ENCODE results near the gene CRADD. TPM values are rescaled to one million over a fixed set of nuclear protein-coding genes. Genes with fewer than 3 reads are reported as not detected.

The CRADD gene
- total RNA-seq, 5 donors from 2014 or later (not counting 1 experiment from before 2014, with no cell fraction given), result 11.2 to 19.3 (median 12.3) TPM

- peaks cover 0 to 12% (median 9%) of the 10 kb centered on the region in 3 donors for H3K9me3 Mint-ChIP-seq
- Histone ChIP-seq H3K36me3 (ENCODE audit: control insufficient read depth in 2 of 2, extremely low read depth in 1 of 2, insufficient read depth in 1 of 2, low read length in 1 of 2) (no peaks in the 10 kb centered on the region), H3K4me3 (ENCODE audit: control insufficient read depth in 1 of 2, extremely low read depth in 1 of 2, low read length in 1 of 2) (no peak overlapping the region), H3K9me3 (no peaks in the 10 kb centered on the region), H3K27me3 (replicated peaks in 1 of 2; ENCODE audit: control insufficient read depth in 2 of 2, extremely low read depth in 1 of 2, insufficient read depth in 2 of 2, low read length in 1 of 2) (no peaks in the 10 kb centered on the region), H3K4me1 (ENCODE audit: control insufficient read depth in 1 of 2, extremely low read depth in 1 of 2, insufficient read depth in 2 of 2, low read length in 2 of 2) (peaks cover 0 to 13% of the 10 kb centered on the region in 2 experiments), H3K27ac (ENCODE audit: low read length) (no peak overlapping the region)
- H3K27me3 Mint-ChIP-seq, result no peaks in the 10 kb centered on the region
- POLR2A ChIA-PET, result interaction anchor here in 1 of 2 donors (1.4 kb wide), 1 partner anchor 10 kb away, joined by 3 read pairs; no protein-coding TSS in a partner anchor
- ATAC-seq (replicated peaks in 1 of 4) (no peak), DNase-seq (no peak)
- no CpG with 5 or more reads among the region's 1 CpG for WGBS (ENCODE audit: insufficient coverage)
- H3K36me3 Mint-ChIP-seq, result peaks cover 12% of the 10 kb centered on the region
- CTCF ChIA-PET, result interaction anchor here (0.7 to 1.8 kb wide), 3 partner anchors 114 to 344 kb away, joined by 3 to 7 read pairs (median 5); no protein-coding TSS in a partner anchor
- H3K4me1 Mint-ChIP-seq, result peaks cover 19 to 47% (median 44%) of the 10 kb centered on the region in 3 donors
- H3K4me3 Mint-ChIP-seq, result no peak overlapping the region
- no peak overlapping the region for H3K27ac Mint-ChIP-seq
Measured at GRCh38 chr12:93757792-93758694, 80.9 kb downstream of the CRADD start.

DNA sequence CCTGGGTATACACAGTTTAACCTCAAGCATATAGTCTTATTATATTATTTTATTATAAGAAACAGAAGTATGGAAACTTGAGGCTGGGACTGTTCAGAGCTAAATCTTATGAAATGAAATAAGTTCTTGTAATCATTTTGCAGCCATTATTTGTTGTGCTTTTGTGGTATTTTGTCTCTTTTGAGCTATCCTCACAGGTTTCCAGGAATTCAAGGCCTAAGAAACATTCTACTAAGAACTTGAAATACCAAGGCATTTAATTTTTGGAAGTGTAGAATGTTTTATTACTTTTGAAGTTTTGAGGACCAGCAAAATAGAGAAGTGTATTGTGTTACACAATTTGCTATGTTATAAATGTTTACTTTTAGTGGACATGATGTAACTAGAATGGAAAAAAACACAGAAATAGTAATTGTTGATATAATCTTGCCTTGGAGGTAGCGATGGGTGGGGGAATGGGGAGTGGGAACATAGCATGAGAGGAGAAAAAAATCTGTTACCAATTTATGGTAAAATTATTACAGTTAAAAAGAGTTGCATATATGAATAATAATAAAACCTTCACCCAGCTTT lies 81.7 kb downstream of the CRADD start:
- no peaks in the 10 kb centered on the region for H3K27me3 ChIP-seq (replicated peaks in 1 of 2; ENCODE audit: control insufficient read depth in 2 of 2, extremely low read depth in 1 of 2, insufficient read depth in 2 of 2, low read length in 1 of 2)
- peak overlapping the region in 1 of 2 donors; percentile 69 for H3K27ac Mint-ChIP-seq
- DNase-seq (no peak), ATAC-seq (replicated peaks in 1 of 4) (no peak)
- H3K4me1 ChIP-seq (ENCODE audit: control insufficient read depth in 1 of 2, extremely low read depth in 1 of 2, insufficient read depth in 2 of 2, low read length in 2 of 2), result peaks cover 0 to 13% of the 10 kb centered on the region in 2 experiments
- no peaks in the 10 kb centered on the region for H3K27me3 Mint-ChIP-seq
- H3K4me1 Mint-ChIP-seq, result peaks cover 19 to 55% (median 53%) of the 10 kb centered on the region in 3 donors
- no CpG with 5 or more reads among the region's 1 CpG for WGBS (ENCODE audit: insufficient coverage)
- H3K36me3 ChIP-seq (ENCODE audit: control insufficient read depth in 2 of 2, extremely low read depth in 1 of 2, insufficient read depth in 1 of 2, low read length in 1 of 2), result no peaks in the 10 kb centered on the region
- peaks cover 8% of the 10 kb centered on the region for H3K36me3 Mint-ChIP-seq
- no peaks in the 10 kb centered on the region for H3K9me3 ChIP-seq
- no peak overlapping the region for H3K27ac ChIP-seq (ENCODE audit: low read length)
- no peak overlapping the region for H3K4me3 ChIP-seq (ENCODE audit: control insufficient read depth in 1 of 2, extremely low read depth in 1 of 2, low read length in 1 of 2)
- H3K4me3 Mint-ChIP-seq, result no peak overlapping the region
- ChIA-PET CTCF (interaction anchor here (0.7 to 1.8 kb wide), 3 partner anchors 115 to 343 kb away, joined by 3 to 7 read pairs (median 5); no protein-coding TSS in a partner anchor), POLR2A (interaction anchor here in 1 of 2 donors (1.4 kb wide), 1 partner anchor 11 kb away, joined by 3 read pairs; no protein-coding TSS in a partner anchor)
- peaks cover 0 to 8% (median 6%) of the 10 kb centered on the region in 3 donors for H3K9me3 Mint-ChIP-seq

- DNase-seq (no peak), ATAC-seq (replicated peaks in 1 of 4) (no peak)
- Mint-ChIP-seq H3K27ac (peak overlapping the region in 1 of 2 donors; percentile 69), H3K27me3 (no peaks in the 10 kb centered on the region), H3K9me3 (peaks cover 0 to 4% (median 2%) of the 10 kb centered on the region in 3 donors), H3K4me3 (no peak overlapping the region), H3K36me3 (peaks cover 3% of the 10 kb centered on the region), H3K4me1 (peaks cover 19 to 57% (median 55%) of the 10 kb centered on the region in 3 donors)
- no peak overlapping the region for H3K27ac ChIP-seq (ENCODE audit: low read length)
- no peaks in the 10 kb centered on the region for H3K27me3 ChIP-seq (replicated peaks in 1 of 2; ENCODE audit: control insufficient read depth in 2 of 2, extremely low read depth in 1 of 2, insufficient read depth in 2 of 2, low read length in 1 of 2)
- H3K36me3 ChIP-seq (ENCODE audit: control insufficient read depth in 2 of 2, extremely low read depth in 1 of 2, insufficient read depth in 1 of 2, low read length in 1 of 2), result no peaks in the 10 kb centered on the region
- WGBS (ENCODE audit: insufficient coverage), result 100% methylated on average over 1 of the region's 2 CpGs
- H3K9me3 ChIP-seq, result no peaks in the 10 kb centered on the region
- peaks cover 0 to 13% of the 10 kb centered on the region in 2 experiments for H3K4me1 ChIP-seq (ENCODE audit: control insufficient read depth in 1 of 2, extremely low read depth in 1 of 2, insufficient read depth in 2 of 2, low read length in 2 of 2)
- H3K4me3 ChIP-seq (ENCODE audit: control insufficient read depth in 1 of 2, extremely low read depth in 1 of 2, low read length in 1 of 2), result no peak overlapping the region
- ChIA-PET CTCF (interaction anchor here (0.6 to 1.8 kb wide), 4 partner anchors 214 to 343 kb away, joined by 3 to 7 read pairs (median 4); no protein-coding TSS in a partner anchor), POLR2A (interaction anchor here in 1 of 2 donors (0.6 to 1.4 kb wide), 2 partner anchors 12 to 1356 kb away, joined by 3 read pairs; no protein-coding TSS in a partner anchor)
Measured at GRCh38 chr12:93759512-93760081, 82.4 kb downstream of the CRADD start.

GRCh38 chr12:93760275-93760875 lies 83.2 kb downstream of the CRADD start:
- no peak for DNase-seq
- H3K27me3 ChIP-seq (replicated peaks in 1 of 2; ENCODE audit: control insufficient read depth in 2 of 2, extremely low read depth in 1 of 2, insufficient read depth in 2 of 2, low read length in 1 of 2), result no peaks in the 10 kb centered on the region
- no peak overlapping the region for H3K4me3 Mint-ChIP-seq
- no peak overlapping the region for H3K27ac Mint-ChIP-seq
- no peaks in the 10 kb centered on the region for H3K36me3 Mint-ChIP-seq
- no peak for ATAC-seq (replicated peaks in 1 of 4)
- H3K4me1 Mint-ChIP-seq, result peaks cover 19 to 57% (median 55%) of the 10 kb centered on the region in 3 donors
- no peaks in the 10 kb centered on the region for H3K9me3 Mint-ChIP-seq
- WGBS (ENCODE audit: insufficient coverage), result 83% methylated on average over 1 of the region's 3 CpGs
- H3K27ac ChIP-seq (ENCODE audit: low read length), result no peak overlapping the region
- H3K9me3 ChIP-seq, result no peaks in the 10 kb centered on the region
- no peak overlapping the region for H3K4me3 ChIP-seq (ENCODE audit: control insufficient read depth in 1 of 2, extremely low read depth in 1 of 2, low read length in 1 of 2)
- ChIA-PET CTCF (interaction anchor here in 1 of 2 donors (0.6 to 0.7 kb wide), 2 partner anchors 214 to 334 kb away, joined by 3 read pairs; no protein-coding TSS in a partner anchor), POLR2A (interaction anchor here (0.6 kb wide), 2 partner anchors 9 to 1357 kb away, joined by 3 read pairs; no protein-coding TSS in a partner anchor)
- no peaks in the 10 kb centered on the region for H3K36me3 ChIP-seq (ENCODE audit: control insufficient read depth in 2 of 2, extremely low read depth in 1 of 2, insufficient read depth in 1 of 2, low read length in 1 of 2)
- H3K27me3 Mint-ChIP-seq, result no peaks in the 10 kb centered on the region
- H3K4me1 ChIP-seq (ENCODE audit: control insufficient read depth in 1 of 2, extremely low read depth in 1 of 2, insufficient read depth in 2 of 2, low read length in 2 of 2), result peaks cover 0 to 13% of the 10 kb centered on the region in 2 experiments

GRCh38 chr12:93762059-93762719 lies 85.0 kb downstream of the CRADD start:
- H3K4me1 ChIP-seq (ENCODE audit: control insufficient read depth in 1 of 2, extremely low read depth in 1 of 2, insufficient read depth in 2 of 2, low read length in 2 of 2), result peaks cover 0 to 13% of the 10 kb centered on the region in 2 experiments
- DNase-seq (no peak), ATAC-seq (replicated peaks in 1 of 4) (no peak)
- ChIA-PET POLR2A (interaction anchor here in 1 of 2 donors (0.5 to 1.1 kb wide), 2 partner anchors 10 to 724 kb away, joined by 3 read pairs; no protein-coding TSS in a partner anchor), CTCF (interaction anchor here (0.5 to 1.8 kb wide), 7 partner anchors 13 to 779 kb away, joined by 3 to 9 read pairs (median 3); no protein-coding TSS in a partner anchor)
- Mint-ChIP-seq H3K4me1 (peaks cover 29 to 64% (median 58%) of the 10 kb centered on the region in 3 donors), H3K9me3 (no peaks in the 10 kb centered on the region), H3K27me3 (no peaks in the 10 kb centered on the region), H3K4me3 (no peak overlapping the region), H3K27ac (no peak overlapping the region), H3K36me3 (no peaks in the 10 kb centered on the region)
- no peaks in the 10 kb centered on the region for H3K9me3 ChIP-seq
- H3K27ac ChIP-seq (ENCODE audit: low read length), result no peak overlapping the region
- WGBS (ENCODE audit: insufficient coverage), result no CpG with 5 or more reads among the region's 3 CpGs
- no peaks in the 10 kb centered on the region for H3K27me3 ChIP-seq (replicated peaks in 1 of 2; ENCODE audit: control insufficient read depth in 2 of 2, extremely low read depth in 1 of 2, insufficient read depth in 2 of 2, low read length in 1 of 2)
- H3K4me3 ChIP-seq (ENCODE audit: control insufficient read depth in 1 of 2, extremely low read depth in 1 of 2, low read length in 1 of 2), result no peak overlapping the region
- no peaks in the 10 kb centered on the region for H3K36me3 ChIP-seq (ENCODE audit: control insufficient read depth in 2 of 2, extremely low read depth in 1 of 2, insufficient read depth in 1 of 2, low read length in 1 of 2)

All from T-cell (primary cell).